HG02884 (cell line): Measurements from ENCODE around the gene HNRNPL.

Experiments
- ATAC-seq: cut with Tn5 transposase; IDR thresholded peaks from one replicate; pipeline ENCODE4 v1.9.1; 2021; ENCODE audit warnings: mild to moderate bottlenecking, moderate library complexity; ENCODE audit not compliant: unreplicated experiment

The HNRNPL gene

GRCh38 chr19:38846097-38846496 is 3.7 kb downstream of the HNRNPL start:
- no peak for ATAC-seq

GRCh38 chr19:38845374-38846024 is 4.3 kb downstream of the HNRNPL start:
- no peak for ATAC-seq

GRCh38 chr19:38844093-38844686 is 5.6 kb downstream of the HNRNPL start:
- ATAC-seq: no peak

- ATAC-seq: no peak
These were observed 6.5 kb downstream of the HNRNPL start for GRCh38 chr19:38843175-38843758.

GRCh38 chr19:38842439-38843174 is 7.2 kb downstream of the HNRNPL start:
- no peak for ATAC-seq

GRCh38 chr19:38841787-38842438 is 7.9 kb downstream of the HNRNPL start:
- no peak for ATAC-seq

GRCh38 chr19:38841180-38841766 is 8.5 kb downstream of the HNRNPL start:
- ATAC-seq: no peak

- ATAC-seq: no peak
These were observed 9.2 kb downstream of the HNRNPL start for GRCh38 chr19:38840583-38840968.

- ATAC-seq: no peak
These were observed 9.8 kb downstream of the HNRNPL start for GRCh38 chr19:38839816-38840582.

- no peak for ATAC-seq
These were observed 10.6 kb downstream of the HNRNPL start for GRCh38 chr19:38838986-38839761.

- ATAC-seq: no peak
These were observed 11.4 kb downstream of the HNRNPL start for GRCh38 chr19:38838208-38838985.

- ATAC-seq: no peak
These were observed 12.1 kb downstream of the HNRNPL start for GRCh38 chr19:38837656-38838121.

GRCh38 chr19:38836983-38837626 is 12.7 kb downstream of the HNRNPL start:
- no peak for ATAC-seq

GRCh38 chr19:38836159-38836982 is 13.4 kb downstream of the HNRNPL start:
- ATAC-seq: no peak

- ATAC-seq: no peak
These were observed 15.2 kb downstream of the HNRNPL start for GRCh38 chr19:38834590-38834989.

GRCh38 chr19:38834104-38834490 is 15.7 kb downstream of the HNRNPL start:
- ATAC-seq: no peak

- ATAC-seq: no peak
These were observed 16.7 kb downstream of the HNRNPL start for GRCh38 chr19:38833092-38833425.
